Mesothelial cell of epicardium (in vitro differentiated cells): ENCODE results near the gene FAM221B. TPM values are rescaled to one million over a fixed set of nuclear protein-coding genes. Genes with fewer than 3 reads are reported as not detected.

Experiments
- DNase-seq, 2 experiments: peaks; one replicate each; pipeline ENCODE4 v3.0.0; 2021; ENCODE audit warnings: low spot score in 2 of 2; ENCODE audit not compliant: unreplicated experiment in 2 of 2
- H3K27ac Mint-ChIP-seq: 2 replicates; pipeline ENCODE4 v1.8.0; 2021; ENCODE audit warnings: mixed read lengths
- H3K27me3 Mint-ChIP-seq: 2 replicates; pipeline ENCODE4 v1.8.0; 2021; ENCODE audit warnings: low read depth, mixed read lengths
- H3K36me3 Mint-ChIP-seq: 2 replicates; pipeline ENCODE4 v1.8.0; 2021; ENCODE audit warnings: mixed read lengths
- H3K4me1 Mint-ChIP-seq: 2 replicates; pipeline ENCODE4 v1.8.0; 2021; ENCODE audit warnings: mixed read lengths
- H3K4me3 Mint-ChIP-seq: 2 replicates; pipeline ENCODE4 v1.8.0; 2021; ENCODE audit warnings: mild to moderate bottlenecking, moderate library complexity, mixed read lengths
- H3K9me3 Mint-ChIP-seq: 2 replicates; pipeline ENCODE4 v1.8.0; 2021; ENCODE audit warnings: mixed read lengths
- CTCF ChIP-seq: fragments of 200-600 bp; sonication (generic); IDR thresholded peaks from one replicate; pipeline ENCODE4 v1.5.0; 2021; ENCODE audit warnings: antibody characterized with exemption; ENCODE audit not compliant: unreplicated experiment
- total RNA-seq: library from RNA; stranded (reverse); gene quantifications from 3 replicates; pipeline ENCODE4 v1.2.1, GENCODE V29; 2021

Gene FAM221B
- total RNA-seq, 1 donor from 2014 or later: 0.07 TPM

- Mint-ChIP-seq H3K4me3 (no peak overlapping the region), H3K4me1 (no peaks in the 10 kb centered on the region), H3K27me3 (no peaks in the 10 kb centered on the region), H3K27ac (no peak overlapping the region), H3K36me3 (no peaks in the 10 kb centered on the region), H3K9me3 (no peaks in the 10 kb centered on the region)
- TF ChIP-seq CTCF: no peak
- no peak for DNase-seq
Measured at GRCh38 chr9:35767458-35767857, 61.1 kb downstream of the FAM221B start.

DNA sequence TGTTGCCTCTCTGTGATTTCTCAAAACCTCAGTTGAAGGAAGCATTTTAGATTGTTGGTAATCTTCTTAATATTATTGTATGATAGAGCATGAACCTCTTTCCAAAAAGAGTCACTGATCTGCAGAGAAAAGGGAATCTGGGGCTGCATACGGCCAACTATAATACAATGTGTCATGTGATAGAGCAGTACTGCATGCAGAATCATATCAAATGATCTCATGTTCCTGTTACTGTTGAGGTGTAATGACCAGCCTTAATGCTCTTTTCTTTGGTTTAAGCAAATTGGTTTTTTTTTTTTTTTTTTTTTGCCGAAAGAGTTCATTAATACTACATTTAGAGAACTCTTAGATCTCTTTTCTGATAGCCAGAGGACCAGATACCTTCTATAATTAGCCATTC is 61.5 kb downstream of the FAM221B start:
- H3K4me1 Mint-ChIP-seq: no peaks in the 10 kb centered on the region
- no peaks in the 10 kb centered on the region for H3K36me3 Mint-ChIP-seq
- no peaks in the 10 kb centered on the region for H3K27me3 Mint-ChIP-seq
- no peak for DNase-seq
- no peak for TF ChIP-seq CTCF
- no peak overlapping the region for H3K4me3 Mint-ChIP-seq
- no peaks in the 10 kb centered on the region for H3K9me3 Mint-ChIP-seq
- H3K27ac Mint-ChIP-seq: no peak overlapping the region

Other genes with a start within 250 kb of the FAM221B start
- 48.7 to 52.9 TPM (median 49.0 TPM) in 3 replicates for gene TESK1, start 223.5 kb downstream of the FAM221B start, total RNA-seq
- gene CD72, start 210.3 kb downstream of the FAM221B start, total RNA-seq: 4.2 to 5.2 TPM (median 4.7 TPM) in 3 replicates
- not detected in 3 replicates for gene SIT1, start 177.8 kb downstream of the FAM221B start, total RNA-seq
- gene RMRP, start 170.7 kb downstream of the FAM221B start, total RNA-seq: 20,234 to 21,305 TPM (median 21,148 TPM) in 3 replicates
- 16.7 to 17.8 TPM (median 17.0 TPM) in 3 replicates for gene CCDC107, start 170.4 kb downstream of the FAM221B start, total RNA-seq
- 6.3 to 8.0 TPM (median 6.5 TPM) in 3 replicates for gene ARHGEF39, start 163.5 kb downstream of the FAM221B start, total RNA-seq
- gene CA9, start 154.8 kb downstream of the FAM221B start, total RNA-seq: 1.1 to 2.3 TPM (median 1.7 TPM) in 3 replicates
- 289 to 294 TPM (median 291 TPM) in 3 replicates for gene TPM2, start 138.8 kb downstream of the FAM221B start, total RNA-seq
- gene TLN1, start 96.5 kb downstream of the FAM221B start, total RNA-seq: 224 to 230 TPM (median 226 TPM) in 3 replicates
- 29.1 to 32.7 TPM (median 31.6 TPM) in 3 replicates for gene CREB3, start 96.1 kb downstream of the FAM221B start, total RNA-seq
- gene GBA2, start 79.5 kb downstream of the FAM221B start, total RNA-seq: 81.5 to 84.7 TPM (median 83.9 TPM) in 3 replicates
- gene RGP1, start 79.4 kb downstream of the FAM221B start, total RNA-seq: 32.6 to 34.3 TPM (median 33.9 TPM) in 3 replicates
- gene MSMP, start 74.5 kb downstream of the FAM221B start, total RNA-seq: not detected in 3 replicates
- gene NPR2, start 37.1 kb downstream of the FAM221B start, total RNA-seq: 27.2 to 32.4 TPM (median 30.6 TPM) in 3 replicates
- 0.89 to 1.6 TPM (median 1.4 TPM) in 3 replicates for gene SPAG8, start 16.5 kb downstream of the FAM221B start, total RNA-seq
- gene HINT2, start 13.7 kb downstream of the FAM221B start, total RNA-seq: 29.3 to 31.3 TPM (median 30.7 TPM) in 3 replicates
- gene TMEM8B, start 496 bp upstream of the FAM221B start, total RNA-seq: 44.4 to 47.9 TPM (median 45.0 TPM) in 3 replicates
- gene OR13J1, start 41.7 kb upstream of the FAM221B start, total RNA-seq: not detected in 3 replicates
- 0.72 to 1.2 TPM (median 1.0 TPM) in 3 replicates for gene HRCT1, start 77.5 kb upstream of the FAM221B start, total RNA-seq
- gene SPAAR, start 80.8 kb upstream of the FAM221B start, total RNA-seq: 0.14 to 0.47 TPM (median 0.27 TPM) in 3 replicates
- gene OR2S2, start 129.4 kb upstream of the FAM221B start, total RNA-seq: not detected in 3 replicates
- gene RECK, start 208.2 kb upstream of the FAM221B start, total RNA-seq: 14.3 to 15.1 TPM (median 14.8 TPM) in 3 replicates